Activated CD8-positive, alpha-beta memory T cell treated with anti-CD3 and anti-CD28 coated beads, Interleukin-2, amount 50 U/mL, for 1 hour (primary cell): ENCODE data around the gene CWC22.

Experiments
- DNase-seq: peaks from one replicate; pipeline ENCODE4 v3.0.0-alpha.2; 2020; ENCODE audit errors: extremely low read depth

CWC22 gene

DNA sequence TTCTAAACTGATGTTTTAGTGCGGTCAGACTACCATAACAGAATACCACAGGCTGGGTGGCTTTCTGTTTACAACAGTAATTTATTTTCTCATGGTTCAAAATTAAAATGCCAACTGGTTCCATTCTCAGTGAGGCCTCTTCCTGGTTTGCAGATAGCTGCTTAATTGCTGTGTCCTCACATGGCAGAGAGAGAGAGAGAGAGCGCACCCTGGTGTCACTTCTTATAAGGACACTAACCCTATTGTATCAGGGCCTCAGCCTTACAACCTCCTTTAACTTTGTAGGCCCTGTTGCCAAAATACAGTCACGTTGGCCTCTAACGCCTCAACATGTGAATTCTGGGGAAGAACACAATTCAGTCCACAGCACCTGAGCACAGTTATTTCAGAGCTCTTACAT lies 108.2 kb downstream of the CWC22 start:
- no peak for DNase-seq
